ENCODE measurements around the gene WIPF2.

The WIPF2 gene

GRCh38 chr17:40309031-40309948, 90.2 kb downstream of the WIPF2 start, which contains the start of gene RARA:
Gene RARA, plus strand, starts transcription at chr17:40309180. Its CDS starts 22,039 bp downstream, at chr17:40331219.
- TF ChIP-seq SIN3A (IDR thresholded peaks at IDR 0.05; ENCODE audit: borderline replicate concordance, insufficient read depth, low read length) (no peak), FOXP2 (optimal IDR thresholded peaks at IDR 0.05; ENCODE audit: borderline replicate concordance, extremely low read depth, extremely low read length, insufficient read depth) (no peak), REST (IDR thresholded peaks at IDR 0.05; ENCODE audit: insufficient read depth in 1 of 2, low read depth in 2 of 2, low read length in 2 of 2) (no peak), POLR2AphosphoS5 (IDR thresholded peaks at IDR 0.05; ENCODE audit: low read depth, low read length) (no peak), TAF1 (IDR thresholded peaks at IDR 0.05; ENCODE audit: borderline replicate concordance, insufficient read depth, low read length) (no peak)

- TF ChIP-seq REST (IDR thresholded peaks at IDR 0.05; ENCODE audit: insufficient read depth in 1 of 2, low read depth in 2 of 2, low read length in 2 of 2) (no peak), FOXP2 (optimal IDR thresholded peaks at IDR 0.05; ENCODE audit: borderline replicate concordance, extremely low read depth, extremely low read length, insufficient read depth) (no peak), SIN3A (IDR thresholded peaks at IDR 0.05; ENCODE audit: borderline replicate concordance, insufficient read depth, low read length) (no peak), POLR2AphosphoS5 (IDR thresholded peaks at IDR 0.05; ENCODE audit: low read depth, low read length) (no peak), TAF1 (IDR thresholded peaks at IDR 0.05; ENCODE audit: borderline replicate concordance, insufficient read depth, low read length) (no peak)
These were observed 90.9 kb downstream of the WIPF2 start for GRCh38 chr17:40309949-40310510.

- TF ChIP-seq POLR2AphosphoS5 (IDR thresholded peaks at IDR 0.05; ENCODE audit: low read depth, low read length), result no peak
- no peak for TF ChIP-seq FOXP2 (optimal IDR thresholded peaks at IDR 0.05; ENCODE audit: borderline replicate concordance, extremely low read depth, extremely low read length, insufficient read depth)
- TF ChIP-seq REST (IDR thresholded peaks at IDR 0.05; ENCODE audit: insufficient read depth in 1 of 2, low read depth in 2 of 2, low read length in 2 of 2), result no peak
- TF ChIP-seq SIN3A (IDR thresholded peaks at IDR 0.05; ENCODE audit: borderline replicate concordance, insufficient read depth, low read length), result no peak
- no peak for TF ChIP-seq TAF1 (IDR thresholded peaks at IDR 0.05; ENCODE audit: borderline replicate concordance, insufficient read depth, low read length)
These were observed 91.8 kb downstream of the WIPF2 start for GRCh38 chr17:40310882-40311391.

- TF ChIP-seq POLR2AphosphoS5 (IDR thresholded peaks at IDR 0.05; ENCODE audit: low read depth, low read length), result no peak
- TF ChIP-seq REST (IDR thresholded peaks at IDR 0.05; ENCODE audit: insufficient read depth in 1 of 2, low read depth in 2 of 2, low read length in 2 of 2), result no peak
- no peak for TF ChIP-seq TAF1 (IDR thresholded peaks at IDR 0.05; ENCODE audit: borderline replicate concordance, insufficient read depth, low read length)
- no peak for TF ChIP-seq FOXP2 (optimal IDR thresholded peaks at IDR 0.05; ENCODE audit: borderline replicate concordance, extremely low read depth, extremely low read length, insufficient read depth)
- TF ChIP-seq SIN3A (IDR thresholded peaks at IDR 0.05; ENCODE audit: borderline replicate concordance, insufficient read depth, low read length), result no peak
These were observed 92.5 kb downstream of the WIPF2 start for GRCh38 chr17:40311575-40311974.

Data from PFSK-1 (cell line).